Fibroblast of villous mesenchyme (primary cell): ENCODE measurements around the gene PLXNB2. TPM values are rescaled to one million over a fixed set of nuclear protein-coding genes. Genes with fewer than 3 reads are reported as not detected.
"Not testable (repeated sequence)": the region's sequence is repeated elsewhere in the genome, so short reads cannot be mapped to it uniquely, and the experiment has no call there.

Experiments used
- DNase-seq: peaks from one replicate; pipeline ENCODE4 v3.0.0-alpha.2; 2010; ENCODE audit warnings: low read depth
- H3K4me3 ChIP-seq: 2 replicates; pipeline ENCODE4 v1.5.1; 2011; ENCODE audit warnings: low read depth, mild to moderate bottlenecking, low read length
- CTCF ChIP-seq: IDR thresholded peaks from 2 replicates; pipeline ENCODE4 v1.5.1; 2012; ENCODE audit warnings: low read depth, mild to moderate bottlenecking, low read length; ENCODE audit not compliant: insufficient read depth
- total RNA-seq: library from RNA; depleted of rRNA; stranded (reverse); fragments of >200 nt; gene quantifications from 2 replicates; pipeline ENCODE4 v1.2.3, GENCODE V29; 2012

Gene PLXNB2
- total RNA-seq, 1 donor: 168 TPM

GRCh38 chr22:50274771-50275170, 32.7 kb downstream of the PLXNB2 start:
- no peak for TF ChIP-seq CTCF
- no peak for DNase-seq
- H3K4me3 ChIP-seq: no peak overlapping the region

- no peak overlapping the region for H3K4me3 ChIP-seq
- peak; percentile 32 for TF ChIP-seq CTCF
- DNase-seq: peak; percentile 62
These were observed 33.1 kb downstream of the PLXNB2 start for GRCh38 chr22:50274311-50274710.

- not testable (repeated sequence) for DNase-seq, H3K4me3 ChIP-seq
These were observed 33.7 kb downstream of the PLXNB2 start for GRCh38 chr22:50273781-50274180.

- not testable (repeated sequence) for DNase-seq
These were observed 34.1 kb downstream of the PLXNB2 start for GRCh38 chr22:50273352-50273751.

GRCh38 chr22:50272044-50272802, 35.2 kb downstream of the PLXNB2 start:
- no peak for DNase-seq
- no peak overlapping the region for H3K4me3 ChIP-seq
- no peak for TF ChIP-seq CTCF

More at GRCh38 chr22:50273352-50273751, 34.1 kb downstream of the PLXNB2 start:
- H3K4me3 ChIP-seq: not testable (repeated sequence)

GRCh38 chr22:50271519-50271970, 35.9 kb downstream of the PLXNB2 start:
- peak overlapping the region; percentile 62 for H3K4me3 ChIP-seq
- no peak for TF ChIP-seq CTCF
- peak; percentile 68 for DNase-seq

GRCh38 chr22:50270666-50271394, 36.6 kb downstream of the PLXNB2 start:
- H3K4me3 ChIP-seq: peak overlapping the region; percentile 62
- DNase-seq: peak; percentile 82
- no peak for TF ChIP-seq CTCF
